K562 (cell line): Measurements from ENCODE around the gene ELP5. TPM values are rescaled to one million over a fixed set of nuclear protein-coding genes. Genes with fewer than 3 reads are reported as not detected.

ENCODE experiments used
- BHLHE40 ChIP-seq: IDR thresholded peaks from 2 replicates; pipeline ENCODE4 v1.6.1; 2011; ENCODE audit warnings: low read length, improper control_type of control experiment
- CREB1 ChIP-seq, 2 experiments: sonication (generic) in 1 of 2; formaldehyde crosslinking in 1 of 2; IDR thresholded peaks; 2 replicates each; pipeline versions ENCODE4 v1.6.1 to v1.8.0; 2012 to 2022; ENCODE audit warnings: inconsistent platforms in 1 of 2, mild to moderate bottlenecking in 1 of 2, missing genetic modification reagents in 1 of 2, moderate library complexity in 1 of 2
- EP300 ChIP-seq: IDR thresholded peaks from 2 replicates; pipeline ENCODE4 v1.6.1; 2012; ENCODE audit warnings: low read length, improper control_type of control experiment
- MXI1 ChIP-seq: IDR thresholded peaks from 2 replicates; pipeline ENCODE4 v1.6.1; 2011; ENCODE audit warnings: low read depth, mild to moderate bottlenecking, improper control_type of control experiment, low read length
- NEUROD1 ChIP-seq: fragments of 150-350 bp; IDR thresholded peaks from 2 replicates; pipeline ENCODE4 v1.6.1; 2014; ENCODE audit warnings: borderline replicate concordance, low read length, low read depth; ENCODE audit not compliant: partially characterized antibody
- RB1 ChIP-seq: fragments of 450-650 bp; IDR thresholded peaks from 2 replicates; pipeline ENCODE4 v1.6.1; 2017; ENCODE audit warnings: low read depth, mild to moderate bottlenecking
- TRIM28 ChIP-seq: fragments of 450-650 bp; IDR thresholded peaks from 2 replicates; pipeline ENCODE4 v1.6.1; 2017
- ZFX ChIP-seq: sonication (generic); formaldehyde crosslinking; IDR thresholded peaks from 2 replicates; pipeline ENCODE4 v1.8.0; 2022; ENCODE audit warnings: mild to moderate bottlenecking, missing genetic modification reagents, moderate library complexity
- polyA plus RNA-seq, 8 experiments: library from polyadenylated mRNA; depleted of rRNA in 4 of 8; stranded (reverse) in 5 of 8; unstranded in 3 of 8; fragments of >200 nt; fragmentation: Nextera tagmentation in 2 of 8; fragmentation: Illumina TruSeq in 1 of 8; extraction: Ambion mirVana in 2 of 8; extraction: Trizol in 1 of 8; gene quantifications; 2 replicates each; pipeline versions ENCODE4 v1.2.1 to v1.2.3, GENCODE V29; 2011 to 2014; ENCODE audit warnings: inconsistent platforms in 1 of 8, missing spikeins in 1 of 8
- total RNA-seq, 7 experiments: library from RNA; depleted of rRNA in 6 of 7; stranded (reverse); fragments of >200 nt in 6 of 7; fragmentation: Illumina TruSeq in 2 of 7; extraction: Trizol in 2 of 7; gene quantifications; 2 replicates each; pipeline versions ENCODE4 v1.2.1 to v1.2.3, GENCODE V29; 2011 to 2021; ENCODE audit warnings: low replicate concordance in 1 of 7
- TF ChIP-seq, protein P1 (sequence below): conservative IDR thresholded peaks from 2 replicates; pipeline ENCODE4 v1.6.1; 2011; ENCODE audit warnings: low read depth, mild to moderate bottlenecking, low read length; ENCODE audit not compliant: control insufficient read depth
- TF ChIP-seq, protein P2 (sequence below): sonication (generic); formaldehyde crosslinking; IDR thresholded peaks from 2 replicates; pipeline ENCODE4 v1.8.0; 2023; ENCODE audit warnings: mild to moderate bottlenecking, missing genetic modification reagents
- TF ChIP-seq, protein P3 (sequence below): sonication (generic); formaldehyde crosslinking; IDR thresholded peaks from 2 replicates; pipeline ENCODE4 v1.8.1; 2023; ENCODE audit warnings: missing genetic modification reagents, mild to moderate bottlenecking, borderline replicate concordance

Gene ELP5
- total and polyA plus RNA-seq, 9 of the 15 experiments (the other 6 are each of a cell fraction or from before 2014, with no cell fraction given) = 25.7 to 77.9 (median 52.9) TPM

DNA sequence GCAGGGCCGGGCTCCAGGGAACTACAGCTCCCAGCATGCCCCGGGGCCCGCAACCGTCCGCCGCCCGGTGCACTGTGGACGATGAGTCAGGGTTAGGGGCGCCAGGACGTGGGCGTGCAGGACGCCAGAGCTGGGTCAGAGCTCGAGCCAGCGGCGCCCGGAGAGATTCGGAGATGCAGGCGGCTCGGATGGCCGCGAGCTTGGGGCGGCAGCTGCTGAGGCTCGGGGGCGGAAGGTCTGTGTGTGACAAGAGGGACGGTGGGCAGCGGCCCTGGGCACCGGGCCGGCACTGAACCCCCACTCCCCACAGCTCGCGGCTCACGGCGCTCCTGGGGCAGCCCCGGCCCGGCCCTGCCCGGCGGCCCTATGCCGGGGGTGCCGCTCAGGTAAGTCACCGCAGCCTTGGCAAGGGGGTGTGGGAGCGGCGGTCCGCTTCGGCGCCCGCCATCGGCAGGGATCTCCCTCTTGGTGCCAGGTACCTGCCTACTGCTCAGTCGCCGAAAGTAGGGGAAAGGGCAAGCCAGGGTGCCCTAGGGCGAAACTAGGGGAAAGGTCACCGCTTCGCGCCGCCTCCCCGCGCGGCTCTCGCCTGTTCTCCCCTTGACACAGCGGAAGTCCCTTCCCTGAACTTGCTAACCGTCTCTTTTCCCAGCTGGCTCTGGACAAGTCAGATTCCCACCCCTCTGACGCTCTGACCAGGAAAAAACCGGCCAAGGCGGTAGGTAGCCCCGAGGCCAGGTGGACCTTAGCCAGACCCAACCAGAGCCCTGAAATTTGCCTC is 32.0 kb upstream of the ELP5 start, which contains the start of the genes ACADVL and DLG4 (continued):
- TF ChIP-seq, protein P1, sequence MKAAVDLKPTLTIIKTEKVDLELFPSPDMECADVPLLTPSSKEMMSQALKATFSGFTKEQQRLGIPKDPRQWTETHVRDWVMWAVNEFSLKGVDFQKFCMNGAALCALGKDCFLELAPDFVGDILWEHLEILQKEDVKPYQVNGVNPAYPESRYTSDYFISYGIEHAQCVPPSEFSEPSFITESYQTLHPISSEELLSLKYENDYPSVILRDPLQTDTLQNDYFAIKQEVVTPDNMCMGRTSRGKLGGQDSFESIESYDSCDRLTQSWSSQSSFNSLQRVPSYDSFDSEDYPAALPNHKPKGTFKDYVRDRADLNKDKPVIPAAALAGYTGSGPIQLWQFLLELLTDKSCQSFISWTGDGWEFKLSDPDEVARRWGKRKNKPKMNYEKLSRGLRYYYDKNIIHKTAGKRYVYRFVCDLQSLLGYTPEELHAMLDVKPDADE = peak; percentile 95
- TF ChIP-seq EP300 (peak; percentile 31; the same call in 1 of the 2 replicates), MXI1 (0 out of 2 replicates have a peak, but pooled peaks have one; percentile 18), TRIM28 (no peak), NEUROD1 (no peak), RB1 (no peak; the same call in 1 of the 2 replicates), ZFX (CRISPR knock-in tag) (peak; percentile 58), BHLHE40 (peak; percentile 52), CREB1 (IDR thresholded peaks at IDR 0.05) (0 out of 2 replicates have a peak, but pooled peaks have one; percentile 33), CREB1 (CRISPR knock-in tag; IDR thresholded peaks at IDR 0.05) (peak; percentile 47; the same call in 1 of the 2 replicates)
- TF ChIP-seq, protein P2, sequence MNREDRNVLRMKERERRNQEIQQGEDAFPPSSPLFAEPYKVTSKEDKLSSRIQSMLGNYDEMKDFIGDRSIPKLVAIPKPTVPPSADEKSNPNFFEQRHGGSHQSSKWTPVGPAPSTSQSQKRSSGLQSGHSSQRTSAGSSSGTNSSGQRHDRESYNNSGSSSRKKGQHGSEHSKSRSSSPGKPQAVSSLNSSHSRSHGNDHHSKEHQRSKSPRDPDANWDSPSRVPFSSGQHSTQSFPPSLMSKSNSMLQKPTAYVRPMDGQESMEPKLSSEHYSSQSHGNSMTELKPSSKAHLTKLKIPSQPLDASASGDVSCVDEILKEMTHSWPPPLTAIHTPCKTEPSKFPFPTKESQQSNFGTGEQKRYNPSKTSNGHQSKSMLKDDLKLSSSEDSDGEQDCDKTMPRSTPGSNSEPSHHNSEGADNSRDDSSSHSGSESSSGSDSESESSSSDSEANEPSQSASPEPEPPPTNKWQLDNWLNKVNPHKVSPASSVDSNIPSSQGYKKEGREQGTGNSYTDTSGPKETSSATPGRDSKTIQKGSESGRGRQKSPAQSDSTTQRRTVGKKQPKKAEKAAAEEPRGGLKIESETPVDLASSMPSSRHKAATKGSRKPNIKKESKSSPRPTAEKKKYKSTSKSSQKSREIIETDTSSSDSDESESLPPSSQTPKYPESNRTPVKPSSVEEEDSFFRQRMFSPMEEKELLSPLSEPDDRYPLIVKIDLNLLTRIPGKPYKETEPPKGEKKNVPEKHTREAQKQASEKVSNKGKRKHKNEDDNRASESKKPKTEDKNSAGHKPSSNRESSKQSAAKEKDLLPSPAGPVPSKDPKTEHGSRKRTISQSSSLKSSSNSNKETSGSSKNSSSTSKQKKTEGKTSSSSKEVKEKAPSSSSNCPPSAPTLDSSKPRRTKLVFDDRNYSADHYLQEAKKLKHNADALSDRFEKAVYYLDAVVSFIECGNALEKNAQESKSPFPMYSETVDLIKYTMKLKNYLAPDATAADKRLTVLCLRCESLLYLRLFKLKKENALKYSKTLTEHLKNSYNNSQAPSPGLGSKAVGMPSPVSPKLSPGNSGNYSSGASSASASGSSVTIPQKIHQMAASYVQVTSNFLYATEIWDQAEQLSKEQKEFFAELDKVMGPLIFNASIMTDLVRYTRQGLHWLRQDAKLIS (CRISPR knock-in tag) = peak; percentile 61; the same call in 1 of the 2 replicates
- TF ChIP-seq, protein P3, sequence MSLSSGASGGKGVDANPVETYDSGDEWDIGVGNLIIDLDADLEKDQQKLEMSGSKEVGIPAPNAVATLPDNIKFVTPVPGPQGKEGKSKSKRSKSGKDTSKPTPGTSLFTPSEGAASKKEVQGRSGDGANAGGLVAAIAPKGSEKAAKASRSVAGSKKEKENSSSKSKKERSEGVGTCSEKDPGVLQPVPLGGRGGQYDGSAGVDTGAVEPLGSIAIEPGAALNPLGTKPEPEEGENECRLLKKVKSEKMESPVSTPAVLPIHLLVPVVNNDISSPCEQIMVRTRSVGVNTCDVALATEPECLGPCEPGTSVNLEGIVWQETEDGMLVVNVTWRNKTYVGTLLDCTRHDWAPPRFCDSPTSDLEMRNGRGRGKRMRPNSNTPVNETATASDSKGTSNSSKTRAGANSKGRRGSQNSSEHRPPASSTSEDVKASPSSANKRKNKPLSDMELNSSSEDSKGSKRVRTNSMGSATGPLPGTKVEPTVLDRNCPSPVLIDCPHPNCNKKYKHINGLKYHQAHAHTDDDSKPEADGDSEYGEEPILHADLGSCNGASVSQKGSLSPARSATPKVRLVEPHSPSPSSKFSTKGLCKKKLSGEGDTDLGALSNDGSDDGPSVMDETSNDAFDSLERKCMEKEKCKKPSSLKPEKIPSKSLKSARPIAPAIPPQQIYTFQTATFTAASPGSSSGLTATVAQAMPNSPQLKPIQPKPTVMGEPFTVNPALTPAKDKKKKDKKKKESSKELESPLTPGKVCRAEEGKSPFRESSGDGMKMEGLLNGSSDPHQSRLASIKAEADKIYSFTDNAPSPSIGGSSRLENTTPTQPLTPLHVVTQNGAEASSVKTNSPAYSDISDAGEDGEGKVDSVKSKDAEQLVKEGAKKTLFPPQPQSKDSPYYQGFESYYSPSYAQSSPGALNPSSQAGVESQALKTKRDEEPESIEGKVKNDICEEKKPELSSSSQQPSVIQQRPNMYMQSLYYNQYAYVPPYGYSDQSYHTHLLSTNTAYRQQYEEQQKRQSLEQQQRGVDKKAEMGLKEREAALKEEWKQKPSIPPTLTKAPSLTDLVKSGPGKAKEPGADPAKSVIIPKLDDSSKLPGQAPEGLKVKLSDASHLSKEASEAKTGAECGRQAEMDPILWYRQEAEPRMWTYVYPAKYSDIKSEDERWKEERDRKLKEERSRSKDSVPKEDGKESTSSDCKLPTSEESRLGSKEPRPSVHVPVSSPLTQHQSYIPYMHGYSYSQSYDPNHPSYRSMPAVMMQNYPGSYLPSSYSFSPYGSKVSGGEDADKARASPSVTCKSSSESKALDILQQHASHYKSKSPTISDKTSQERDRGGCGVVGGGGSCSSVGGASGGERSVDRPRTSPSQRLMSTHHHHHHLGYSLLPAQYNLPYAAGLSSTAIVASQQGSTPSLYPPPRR (CRISPR knock-in tag) = no peak
